ENCODE data around the gene TUBGCP2. TPM values are rescaled to one million over a fixed set of nuclear protein-coding genes. Genes with fewer than 3 reads are reported as not detected.

The TUBGCP2 gene
- total RNA-seq, 4 donors from 2014 or later: 44.5 to 107 (median 57.1) TPM

GRCh38 chr10:133270773-133271297 is 37.8 kb downstream of the TUBGCP2 start:
- peaks cover 14% of the 10 kb centered on the region for H3K4me1 ChIP-seq
- no peaks in the 10 kb centered on the region for H3K9me3 ChIP-seq
- TF ChIP-seq EP300 (IDR thresholded peaks at IDR 0.05): no peak
- no peak for TF ChIP-seq POLR2AphosphoS5 (IDR thresholded peaks at IDR 0.05)
- DNase-seq (ENCODE audit: low spot score in 2 of 2): no peak
- no peak overlapping the region for H3K4me3 ChIP-seq
- H3K27ac ChIP-seq: no peak overlapping the region
- WGBS: 60% methylated on average over 5 of the region's 19 CpGs
- no peaks in the 10 kb centered on the region for H3K27me3 ChIP-seq
- peaks cover 7% of the 10 kb centered on the region for H3K36me3 ChIP-seq

GRCh38 chr10:133270204-133270603 is 38.5 kb downstream of the TUBGCP2 start:
- peaks cover 7% of the 10 kb centered on the region for H3K36me3 ChIP-seq
- 84% methylated on average over 16 of the region's 20 CpGs for WGBS
- TF ChIP-seq POLR2AphosphoS5 (IDR thresholded peaks at IDR 0.05): no peak
- no peak for TF ChIP-seq POLR2A (IDR thresholded peaks at IDR 0.05)
- no peak for TF ChIP-seq EP300 (IDR thresholded peaks at IDR 0.05)
- no peak for TF ChIP-seq CTCF (IDR thresholded peaks at IDR 0.05)
- DNase-seq (ENCODE audit: low spot score in 2 of 2): no peak
- no peak overlapping the region for H3K4me3 ChIP-seq
- H3K27ac ChIP-seq: no peak overlapping the region
- no peaks in the 10 kb centered on the region for H3K27me3 ChIP-seq
- H3K9me3 ChIP-seq: no peaks in the 10 kb centered on the region
- H3K4me1 ChIP-seq: peaks cover 8% of the 10 kb centered on the region

- Histone ChIP-seq H3K27ac (no peak overlapping the region), H3K36me3 (peaks cover 7% of the 10 kb centered on the region), H3K4me3 (no peak overlapping the region), H3K4me1 (peaks cover 3% of the 10 kb centered on the region), H3K27me3 (no peaks in the 10 kb centered on the region), H3K9me3 (no peaks in the 10 kb centered on the region)
- 100% methylated on average over 1 of the region's 26 CpGs for WGBS
- TF ChIP-seq CTCF (IDR thresholded peaks at IDR 0.05) (no peak), EP300 (IDR thresholded peaks at IDR 0.05) (no peak), POLR2A (IDR thresholded peaks at IDR 0.05) (no peak), POLR2AphosphoS5 (IDR thresholded peaks at IDR 0.05) (no peak)
- DNase-seq (ENCODE audit: low spot score in 2 of 2): no peak
Observed at GRCh38 chr10:133269367-133269766, 39.3 kb downstream of the TUBGCP2 start.

GRCh38 chr10:133268532-133268931 is 40.1 kb downstream of the TUBGCP2 start:
- Histone ChIP-seq H3K36me3 (peaks cover 7% of the 10 kb centered on the region), H3K4me1 (peaks cover 5% of the 10 kb centered on the region), H3K27ac (no peak overlapping the region), H3K27me3 (no peaks in the 10 kb centered on the region), H3K4me3 (no peak overlapping the region), H3K9me3 (no peaks in the 10 kb centered on the region)
- no peak for TF ChIP-seq POLR2AphosphoS5 (IDR thresholded peaks at IDR 0.05)
- no peak for TF ChIP-seq POLR2A (IDR thresholded peaks at IDR 0.05)
- TF ChIP-seq EP300 (IDR thresholded peaks at IDR 0.05): no peak
- no peak for TF ChIP-seq CTCF (IDR thresholded peaks at IDR 0.05)
- no peak for DNase-seq (ENCODE audit: low spot score in 2 of 2)
- WGBS: 88% methylated on average over 7 of the region's 22 CpGs

- no peak overlapping the region for H3K27ac ChIP-seq
- TF ChIP-seq POLR2AphosphoS5 (IDR thresholded peaks at IDR 0.05) (no peak), POLR2A (IDR thresholded peaks at IDR 0.05) (no peak)
- H3K9me3 ChIP-seq: no peaks in the 10 kb centered on the region
- H3K4me3 ChIP-seq: no peak overlapping the region
- peaks cover 7% of the 10 kb centered on the region for H3K36me3 ChIP-seq
- 91% methylated on average over 18 of the region's 22 CpGs for WGBS
- DNase-seq (ENCODE audit: low spot score in 2 of 2): no peak
- no peaks in the 10 kb centered on the region for H3K27me3 ChIP-seq
- peaks cover 9% of the 10 kb centered on the region for H3K4me1 ChIP-seq
Observed at GRCh38 chr10:133267829-133268228, 40.8 kb downstream of the TUBGCP2 start.

GRCh38 chr10:133267293-133267692 is 41.4 kb downstream of the TUBGCP2 start:
- Histone ChIP-seq H3K4me3 (no peak overlapping the region), H3K4me1 (peaks cover 15% of the 10 kb centered on the region), H3K27ac (no peak overlapping the region), H3K9me3 (no peaks in the 10 kb centered on the region), H3K27me3 (no peaks in the 10 kb centered on the region), H3K36me3 (peaks cover 7% of the 10 kb centered on the region)
- DNase-seq (ENCODE audit: low spot score in 2 of 2): no peak
- WGBS: no CpG with 5 or more reads among the region's 14 CpGs
- TF ChIP-seq POLR2AphosphoS5 (IDR thresholded peaks at IDR 0.05): no peak
- TF ChIP-seq CTCF (IDR thresholded peaks at IDR 0.05): no peak
- no peak for TF ChIP-seq EP300 (IDR thresholded peaks at IDR 0.05)
- TF ChIP-seq POLR2A (IDR thresholded peaks at IDR 0.05): no peak

Measured in suprapubic skin (tissue), 4 donors.